ENCODE data around the gene MYCBP2. TPM values are rescaled to one million over a fixed set of nuclear protein-coding genes. Genes with fewer than 3 reads are reported as not detected.
"Not testable (repeated sequence)": the region's sequence is repeated elsewhere in the genome, so short reads cannot be mapped to it uniquely, and the experiment has no call there.

MYCBP2 gene
- polyA plus RNA-seq, 4 donors = 53.3 to 60.8 (median 59.2) TPM

DNA sequence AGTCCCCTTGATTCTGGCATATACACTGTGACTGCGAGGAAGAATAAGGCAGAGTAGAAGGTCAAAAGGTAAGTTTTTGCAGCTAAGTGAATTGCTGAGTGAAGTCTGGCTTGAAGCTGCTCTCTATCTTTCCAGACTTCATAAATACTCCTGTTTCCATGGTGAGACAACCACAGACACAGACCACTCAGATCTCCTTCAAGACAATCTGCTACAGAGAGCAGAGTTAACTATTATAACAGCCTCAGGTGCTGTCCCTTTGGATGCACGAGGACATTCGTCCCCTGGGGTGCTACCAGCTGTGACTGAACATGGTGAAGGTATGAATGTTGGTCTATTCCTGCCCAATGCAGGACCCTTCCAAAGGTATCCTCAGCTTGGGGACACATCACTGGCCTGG is 104.0 kb downstream of the MYCBP2 start:
- DNase-seq (ENCODE audit: low read depth in 4 of 4, low spot score in 3 of 4) = no peak

DNA sequence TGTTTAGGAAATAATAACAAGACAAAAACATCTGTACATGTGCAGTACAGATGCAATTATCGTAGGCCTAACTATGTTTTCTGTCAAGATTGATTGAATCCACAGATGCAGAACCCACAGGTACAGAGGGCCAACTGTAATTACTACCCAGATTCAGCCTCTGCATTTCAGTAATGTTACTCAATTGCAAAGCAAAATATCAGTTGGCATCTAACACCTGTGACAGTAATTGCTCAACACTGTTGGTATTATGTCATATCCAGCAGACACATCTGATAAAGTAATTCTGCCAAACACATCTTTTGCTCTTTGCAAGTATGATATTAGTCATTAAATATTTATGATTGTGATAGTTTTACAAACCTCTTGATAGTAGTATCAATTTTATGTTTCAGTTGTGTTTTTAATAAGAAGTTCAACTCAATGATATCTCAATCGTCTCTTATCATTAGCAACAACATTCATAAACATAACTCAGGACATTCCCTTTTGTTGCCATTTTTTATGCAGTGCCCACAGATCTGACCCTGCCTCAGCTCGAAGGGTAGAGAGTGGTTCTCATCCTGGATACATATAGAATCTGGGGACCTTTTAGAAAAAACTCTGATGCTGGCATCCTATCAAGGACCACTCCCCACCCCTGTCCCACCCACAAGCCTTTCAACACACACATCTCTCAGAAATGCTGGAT is 104.7 kb downstream of the MYCBP2 start:
- no peak for DNase-seq (ENCODE audit: low read depth in 4 of 4, low spot score in 3 of 4)

DNA sequence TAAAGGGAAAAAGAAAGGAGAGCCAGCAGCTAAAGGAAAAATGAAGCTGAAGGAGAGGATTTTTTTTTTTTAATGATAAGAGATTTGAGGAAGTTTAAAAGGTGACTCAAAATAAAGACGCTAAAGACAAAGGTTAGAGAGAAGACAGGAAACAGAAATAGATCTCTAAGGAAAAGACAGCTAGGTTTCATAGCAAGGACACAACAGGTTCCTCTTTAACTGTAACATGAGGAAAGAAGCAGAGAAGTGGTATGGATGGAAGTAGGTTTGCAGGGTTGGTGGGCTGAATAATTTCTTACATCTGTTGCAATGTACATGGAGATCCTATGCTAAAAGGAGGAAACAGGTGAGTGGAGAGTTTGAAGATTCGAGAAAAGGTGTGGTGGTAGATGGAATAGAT is 107.5 kb downstream of the MYCBP2 start:
- no peak for DNase-seq (ENCODE audit: low read depth in 4 of 4, low spot score in 3 of 4)

DNA sequence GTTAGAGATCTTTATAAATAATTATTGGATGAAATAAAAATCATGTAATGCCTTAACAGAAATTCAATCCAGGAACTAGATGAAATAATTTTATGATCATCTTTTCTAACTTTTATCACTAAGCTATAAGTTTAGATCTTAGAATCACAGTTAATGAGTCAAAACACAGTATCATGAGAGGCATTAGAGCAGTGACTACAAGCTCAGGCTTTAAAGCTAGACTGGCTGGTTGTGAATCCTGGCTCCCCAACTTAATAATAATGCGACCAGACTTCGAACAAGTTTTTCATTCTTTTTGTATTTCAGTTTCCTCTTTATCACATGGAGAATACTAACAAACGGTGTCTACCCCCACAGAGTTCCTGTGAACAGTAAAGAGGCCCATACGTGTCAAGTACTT is 108.6 kb downstream of the MYCBP2 start:
- no peak for DNase-seq (ENCODE audit: low read depth in 4 of 4, low spot score in 3 of 4)

DNA sequence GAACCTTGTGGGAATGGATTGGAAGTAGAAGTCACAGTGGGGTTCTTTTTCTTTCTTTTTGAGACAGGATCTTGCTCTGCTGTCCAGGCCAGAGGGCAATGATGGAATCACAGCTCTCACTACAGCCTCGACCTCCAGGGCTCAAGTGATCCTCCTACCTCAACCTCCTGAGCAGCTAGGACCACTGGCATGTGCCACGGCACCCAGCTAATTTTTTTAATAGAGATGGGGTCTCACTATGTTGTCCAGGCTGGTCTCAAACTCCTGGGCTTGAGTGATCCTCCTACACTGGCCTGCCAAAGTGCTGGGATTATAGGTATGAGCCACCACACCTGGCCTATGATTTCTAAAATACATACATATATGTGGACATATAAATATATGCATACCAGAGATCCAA is 111.4 kb downstream of the MYCBP2 start:
- DNase-seq (ENCODE audit: low read depth in 4 of 4, low spot score in 3 of 4) = no peak

DNA sequence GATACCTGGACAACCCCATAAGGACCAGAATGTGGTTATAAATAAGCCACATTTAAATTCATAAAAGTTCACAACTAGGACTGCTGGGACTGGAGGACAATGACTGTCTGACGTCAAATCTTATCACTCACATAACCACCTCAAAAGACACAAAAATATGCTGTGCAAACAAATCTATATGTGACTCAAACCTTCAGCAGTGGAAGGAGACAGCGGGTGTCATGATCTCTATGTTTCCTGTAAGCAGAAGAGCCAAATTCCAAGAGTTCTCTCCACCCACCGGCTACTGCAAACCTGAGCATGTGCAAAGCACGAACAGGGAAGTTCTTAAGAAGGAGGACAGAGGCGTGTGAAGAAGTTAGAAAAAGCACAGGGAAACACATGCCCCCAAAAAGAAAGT is 113.2 kb downstream of the MYCBP2 start:
- no peak for DNase-seq (ENCODE audit: low read depth in 4 of 4, low spot score in 3 of 4)

DNA sequence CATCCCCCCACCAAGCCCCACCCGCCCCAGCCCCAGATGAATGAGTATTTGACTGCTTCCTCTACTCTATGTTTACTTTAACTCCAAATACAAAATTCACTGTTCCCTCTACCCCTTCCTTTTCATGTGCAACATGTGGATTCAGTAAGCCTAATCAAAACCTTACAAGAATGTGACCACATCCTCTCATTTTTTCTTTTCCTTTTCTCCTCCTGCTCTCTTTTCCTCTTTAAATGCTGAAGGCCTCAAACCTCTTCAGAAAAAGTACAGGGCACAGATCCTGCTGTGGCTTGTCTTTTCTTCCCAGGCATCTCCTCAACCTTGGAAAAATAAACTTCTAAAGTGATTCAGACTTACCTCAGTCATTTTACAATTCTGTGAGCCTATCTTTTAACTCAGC is 119.0 kb downstream of the MYCBP2 start:
- DNase-seq (ENCODE audit: low read depth in 4 of 4, low spot score in 3 of 4) = no peak

DNA sequence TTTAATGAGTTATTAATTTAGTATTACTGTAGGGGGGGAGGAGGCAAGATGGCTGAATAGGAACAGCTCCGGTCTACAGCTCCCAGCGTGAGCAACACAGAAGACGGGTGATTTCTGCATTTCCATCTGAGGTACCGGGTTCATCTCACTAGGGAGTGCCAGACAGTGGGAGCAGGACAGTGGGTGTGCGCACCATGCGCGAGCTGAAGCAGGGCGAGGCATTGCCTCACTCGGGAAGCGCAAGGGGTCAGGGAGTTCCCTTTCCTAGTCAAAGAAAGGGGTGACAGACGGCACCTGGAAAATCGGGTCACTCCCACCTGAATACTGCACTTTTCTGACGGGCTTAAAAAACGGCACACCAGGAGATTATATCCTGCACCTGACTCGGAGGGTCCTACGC is 127.9 kb downstream of the MYCBP2 start:
- DNase-seq (ENCODE audit: low read depth in 4 of 4, low spot score in 3 of 4) = not testable (repeated sequence)

DNA sequence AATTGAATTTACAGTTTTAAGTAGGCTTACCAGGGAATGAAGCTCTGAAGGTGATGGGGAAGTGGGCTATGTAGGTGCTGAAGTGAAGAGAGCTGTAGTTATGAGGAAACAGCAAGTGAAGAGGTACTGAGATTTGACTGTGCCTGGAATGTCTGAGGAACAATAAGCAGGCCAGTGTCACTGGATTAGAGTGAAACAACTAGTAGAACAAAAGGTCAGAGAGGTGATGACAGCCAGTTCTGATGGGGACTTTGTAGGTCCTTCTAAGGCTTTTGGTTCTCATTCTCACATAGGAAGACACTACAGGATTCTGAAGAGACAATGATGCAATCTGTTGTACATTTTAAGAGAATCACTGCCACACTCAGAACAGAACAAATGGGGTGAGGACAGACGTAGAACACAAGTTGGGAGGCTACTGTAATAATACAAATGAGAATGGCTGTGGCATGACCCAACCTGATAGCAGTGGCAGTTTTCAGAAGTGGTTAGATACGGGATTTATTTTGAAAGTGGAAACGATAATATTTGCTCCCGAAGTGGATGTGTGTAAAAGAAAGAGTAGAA is 130.8 kb downstream of the MYCBP2 start:
- DNase-seq (ENCODE audit: low read depth in 4 of 4, low spot score in 3 of 4) = no peak

DNA sequence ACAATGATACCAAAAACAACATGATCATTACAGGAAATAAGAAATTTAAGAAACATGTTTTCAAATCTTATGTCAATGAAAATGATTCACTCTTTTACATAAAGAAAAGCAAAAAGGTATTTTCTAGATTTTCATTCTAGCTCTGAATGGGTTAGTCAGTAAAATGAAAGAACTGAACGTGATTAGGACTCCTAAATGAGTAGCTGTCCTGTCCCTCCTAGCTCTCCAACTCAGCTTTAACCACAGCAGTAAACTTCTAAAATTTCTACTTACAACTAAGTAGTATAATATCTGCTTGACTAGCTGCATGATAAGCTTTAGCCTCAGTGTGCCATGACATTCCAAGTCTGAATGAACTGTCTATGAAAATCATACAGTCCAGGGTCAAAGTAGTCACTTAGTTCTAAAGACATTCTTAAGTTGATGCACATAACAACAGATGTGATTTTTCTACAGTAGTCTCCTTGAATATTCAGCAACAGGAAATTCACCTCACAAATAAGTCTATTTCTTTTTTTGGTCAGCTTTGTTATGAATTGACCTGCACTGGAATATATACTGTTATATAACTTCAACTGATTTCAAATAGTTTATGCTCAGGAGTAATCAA is 136.4 kb downstream of the MYCBP2 start:
- no peak for DNase-seq (ENCODE audit: low read depth in 4 of 4, low spot score in 3 of 4)

DNA sequence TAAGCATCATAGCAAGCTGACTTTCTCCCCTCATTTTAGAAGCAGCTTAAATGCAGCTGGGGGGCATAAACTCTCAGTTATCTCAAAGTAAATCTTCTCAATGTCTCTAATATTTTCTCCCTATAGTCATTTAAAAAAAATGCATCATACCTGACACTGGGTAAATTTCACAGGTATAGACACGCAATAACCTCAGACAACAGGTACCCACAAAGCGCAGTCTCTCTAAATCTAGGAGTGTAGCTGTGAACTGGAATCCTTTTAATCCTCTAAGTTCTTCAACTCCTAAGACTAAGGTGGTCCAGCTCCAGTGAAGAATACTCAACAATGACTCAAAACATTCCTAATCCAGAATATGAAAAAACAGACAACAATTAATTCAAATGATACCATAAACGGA is 141.2 kb downstream of the MYCBP2 start:
- DNase-seq (ENCODE audit: low read depth in 4 of 4, low spot score in 3 of 4) = no peak

DNA sequence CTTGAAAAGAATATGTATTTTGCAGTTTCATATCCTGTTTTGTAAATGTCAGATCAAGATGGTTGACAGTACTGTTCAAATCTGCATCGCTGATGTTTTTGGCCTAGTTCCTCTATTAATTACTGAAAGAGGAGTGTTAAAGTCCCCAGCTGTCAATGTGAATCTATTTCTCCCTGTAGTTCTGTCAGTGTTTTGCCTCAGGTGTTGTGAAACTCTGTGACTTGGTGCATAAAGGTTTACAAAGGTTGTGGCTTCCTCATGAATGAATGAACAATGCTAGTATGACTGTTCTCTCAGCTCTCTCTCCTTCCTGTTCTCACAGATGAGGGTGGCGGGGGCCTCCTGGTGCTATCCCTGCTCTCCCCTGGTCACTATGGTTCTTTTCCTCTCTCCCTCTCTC is 142.4 kb downstream of the MYCBP2 start:
- DNase-seq (ENCODE audit: low read depth in 4 of 4, low spot score in 3 of 4) = no peak

DNA sequence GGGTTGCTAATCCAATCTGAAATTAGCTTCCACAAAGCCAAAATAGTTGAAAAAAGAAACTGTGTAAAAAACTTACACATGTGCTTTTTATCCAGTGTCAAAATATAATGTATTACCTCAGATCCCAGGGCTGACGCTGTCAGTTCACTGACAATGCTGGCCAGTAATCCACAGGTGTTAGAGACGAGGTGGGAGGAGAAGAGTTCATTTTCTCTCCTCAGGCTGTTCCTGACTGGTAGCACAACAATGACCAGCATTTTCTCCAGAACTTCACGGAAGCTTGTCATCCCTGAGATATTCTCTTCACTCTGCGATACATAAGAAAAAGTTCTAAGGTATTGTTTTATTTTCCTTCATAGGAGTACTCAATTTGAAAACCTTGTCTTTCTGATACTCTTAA is 146.9 kb downstream of the MYCBP2 start:
- DNase-seq (ENCODE audit: low read depth in 4 of 4, low spot score in 3 of 4) = no peak

DNA sequence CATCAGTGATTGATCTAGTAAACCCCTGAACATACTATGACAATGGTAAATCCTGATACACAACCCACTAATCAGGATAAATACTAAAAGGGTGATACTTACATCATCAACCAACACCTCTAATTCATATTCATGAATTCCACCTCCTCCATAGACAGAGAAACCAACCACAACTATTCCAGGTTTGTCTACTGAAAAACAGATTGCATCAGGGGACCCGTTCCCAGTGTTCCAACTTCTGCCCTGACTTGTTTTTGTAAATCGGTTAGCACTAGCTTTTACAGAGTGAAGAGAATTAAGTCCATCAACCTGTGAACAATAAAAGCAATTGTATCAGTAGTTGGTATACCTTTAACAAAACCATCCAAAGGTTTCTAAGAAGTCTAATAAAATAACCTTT is 149.2 kb downstream of the MYCBP2 start:
- DNase-seq (ENCODE audit: low read depth in 4 of 4, low spot score in 3 of 4) = no peak

DNA sequence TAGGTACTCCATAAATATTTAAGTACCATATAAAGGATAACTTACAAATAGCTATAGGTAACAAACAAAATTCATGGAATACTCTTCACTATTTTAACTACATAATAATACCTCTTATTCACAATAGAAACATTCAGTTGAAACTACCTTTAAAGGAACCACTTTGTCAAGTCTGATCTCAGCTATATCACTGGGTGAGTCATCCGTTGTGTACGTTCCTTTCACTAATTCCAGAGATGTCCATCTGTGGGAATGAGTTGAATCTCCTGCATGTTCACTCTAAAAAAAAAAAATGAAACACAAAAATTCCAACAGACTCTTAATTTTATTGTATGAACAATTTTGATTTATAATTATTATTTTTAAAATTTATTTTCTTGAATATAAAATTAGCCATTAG is 150.5 kb downstream of the MYCBP2 start:
- no peak for DNase-seq (ENCODE audit: low read depth in 4 of 4, low spot score in 3 of 4)

DNA sequence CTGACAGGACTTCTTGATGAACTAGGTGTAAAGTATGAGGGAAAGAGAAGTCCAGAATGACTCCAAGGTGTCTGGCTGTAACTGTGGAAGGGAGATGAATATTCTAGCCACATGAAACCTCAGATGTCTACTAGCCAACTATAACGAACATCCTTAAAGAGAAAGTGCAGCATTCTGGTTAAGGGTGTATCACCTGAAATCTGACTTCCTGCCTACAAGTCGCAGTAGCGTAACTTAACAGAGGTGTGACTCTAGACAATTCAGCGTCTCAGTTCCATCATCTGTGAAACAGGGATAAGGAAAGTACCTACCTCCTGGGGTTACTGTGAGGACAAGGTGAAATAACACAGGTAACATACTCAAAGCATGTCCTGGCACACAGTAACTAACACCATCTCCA is 154.2 kb downstream of the MYCBP2 start:
- DNase-seq (ENCODE audit: low read depth in 4 of 4, low spot score in 3 of 4) = no peak

DNA sequence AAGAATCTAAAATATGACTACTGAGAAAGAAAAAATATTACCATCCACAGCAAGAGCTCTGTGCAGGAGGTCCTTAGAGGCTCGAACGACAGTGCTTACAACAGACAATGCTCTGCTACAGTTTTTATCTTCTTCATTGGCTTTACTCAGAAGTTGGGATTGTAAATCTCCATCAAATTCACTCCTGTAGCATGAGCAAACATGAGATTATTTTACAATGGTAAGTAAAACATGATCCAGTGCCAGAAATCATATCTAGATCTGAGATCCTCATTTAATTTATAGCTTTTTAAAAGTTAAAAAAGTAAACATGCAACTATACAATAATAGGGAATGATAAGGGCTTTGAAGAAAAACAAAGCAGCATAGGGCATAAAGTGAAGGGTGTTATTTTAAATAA is 155.4 kb downstream of the MYCBP2 start:
- no peak for DNase-seq (ENCODE audit: low read depth in 4 of 4, low spot score in 3 of 4)

DNA sequence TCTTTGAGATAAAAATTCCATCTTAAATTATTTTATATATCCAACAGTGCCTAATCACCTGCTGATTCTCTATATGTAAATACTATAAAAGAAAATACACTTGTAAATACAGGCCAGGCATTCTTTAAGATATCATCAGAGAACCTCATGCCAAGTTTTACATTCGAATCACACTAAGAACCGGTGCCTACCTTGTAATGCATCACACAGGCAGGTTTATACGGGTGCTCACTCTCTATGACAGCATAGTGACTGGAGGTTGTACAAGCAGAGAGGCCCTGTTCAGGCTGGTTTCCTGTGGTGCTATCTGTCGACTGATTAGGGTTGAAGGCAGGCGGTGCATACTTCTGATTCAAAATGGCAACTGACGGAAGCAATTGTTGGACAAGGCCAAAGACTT is 158.7 kb downstream of the MYCBP2 start:
- no peak for DNase-seq (ENCODE audit: low read depth in 4 of 4, low spot score in 3 of 4)

DNA sequence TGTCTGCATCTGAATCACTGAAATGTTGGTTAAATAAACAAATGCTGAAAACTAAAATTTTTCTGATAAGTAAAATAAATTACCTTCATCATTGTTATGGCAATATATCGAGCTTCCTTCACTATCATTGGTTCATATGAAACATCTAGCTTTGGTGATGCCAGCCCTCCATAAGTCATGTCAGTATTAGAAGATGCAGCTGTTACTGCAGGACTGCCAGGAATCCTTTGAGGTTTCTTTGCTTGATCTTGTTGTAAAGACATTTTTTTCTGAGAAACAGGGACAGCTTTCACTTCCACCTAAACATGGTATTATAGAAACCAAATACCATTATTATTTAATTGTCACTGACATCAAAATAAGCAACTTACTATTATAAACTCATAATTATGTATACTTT is 176.2 kb downstream of the MYCBP2 start:
- DNase-seq (ENCODE audit: low read depth in 4 of 4, low spot score in 3 of 4) = no peak

DNA sequence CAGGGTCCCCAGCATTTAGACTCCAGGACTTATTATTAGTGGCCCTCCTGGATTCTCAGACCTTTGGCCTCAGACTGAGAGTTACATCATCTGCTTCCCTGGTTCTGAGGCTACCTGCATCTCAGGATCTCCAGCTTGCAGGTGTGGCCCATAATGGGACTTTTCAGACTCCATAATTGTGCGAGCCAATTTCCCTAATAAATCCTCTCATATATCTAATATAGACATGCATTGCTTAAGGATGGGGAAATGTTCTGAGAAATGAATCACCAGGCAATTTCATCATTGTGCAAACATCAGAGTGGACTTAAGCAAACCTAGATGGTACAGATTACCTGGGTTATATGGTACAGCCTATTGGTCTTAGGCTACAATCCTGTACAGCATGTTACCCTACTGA is 183.5 kb downstream of the MYCBP2 start:
- no peak for DNase-seq (ENCODE audit: low read depth in 4 of 4, low spot score in 3 of 4)

DNA sequence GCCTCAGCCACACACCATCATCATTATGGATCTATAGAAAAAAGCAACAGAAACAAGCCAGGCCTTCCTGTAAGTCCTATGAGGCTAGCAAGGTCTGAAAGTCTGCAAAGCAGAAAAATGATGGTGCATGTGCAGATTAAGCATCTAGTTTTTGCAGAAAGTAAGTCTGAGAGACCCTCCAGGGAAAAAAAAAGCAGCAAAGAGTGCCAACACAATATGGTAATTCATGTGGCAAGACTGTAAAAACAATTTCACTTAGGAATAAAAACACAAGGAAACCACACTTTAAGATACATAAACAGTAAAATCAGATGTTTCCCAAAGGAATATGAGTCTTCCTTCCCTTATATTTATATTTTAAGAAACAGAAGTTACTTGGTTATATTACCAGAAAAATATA is 187.6 kb downstream of the MYCBP2 start:
- no peak for DNase-seq (ENCODE audit: low read depth in 4 of 4, low spot score in 3 of 4)

DNA sequence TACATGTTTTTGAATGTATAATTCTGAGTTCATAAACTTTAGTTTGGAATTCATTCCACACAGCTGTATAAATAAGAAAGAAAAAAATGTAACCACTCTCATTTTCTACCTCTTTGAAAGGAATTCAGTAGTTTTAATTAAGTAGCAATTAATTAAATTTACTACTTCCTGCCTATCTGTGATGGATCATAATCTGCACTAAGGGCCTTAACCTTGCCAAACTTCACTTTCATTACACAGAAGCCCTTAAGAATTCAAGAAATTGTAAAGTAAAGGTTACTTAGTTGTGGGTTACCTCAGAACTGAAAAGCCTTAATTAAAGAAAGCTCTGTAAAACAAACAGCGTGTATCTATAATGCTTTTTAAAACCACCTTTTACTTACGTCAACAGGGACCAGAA is 188.1 kb downstream of the MYCBP2 start:
- no peak for DNase-seq (ENCODE audit: low read depth in 4 of 4, low spot score in 3 of 4)

All from right renal pelvis (tissue), 4 donors.